ENCODE results near the gene NAA15. TPM values are rescaled to one million over a fixed set of nuclear protein-coding genes. Genes with fewer than 3 reads are reported as not detected.

The NAA15 gene
- total and polyA plus RNA-seq, 4 donors = 6.7 to 18.2 (median 11.1) TPM

- TF ChIP-seq REST (IDR thresholded peaks at IDR 0.05) = no peak
These were observed 22.8 kb upstream of the NAA15 start (continued) for GRCh38 chr4:139278485-139278884.

GRCh38 chr4:139278912-139279759, 22.2 kb upstream of the NAA15 start:
- TF ChIP-seq RXRA (IDR thresholded peaks at IDR 0.05) (no peak), JUND (IDR thresholded peaks at IDR 0.05) (no peak), TAF1 (conservative IDR thresholded peaks at IDR 0.05) (no peak), CTCF (IDR thresholded peaks at IDR 0.05; ENCODE audit: low read depth, low read length, missing input control) (no peak), HNF4G (IDR thresholded peaks at IDR 0.05) (no peak)
- no peak overlapping the region for H3K27ac ChIP-seq (ENCODE audit: low read depth in 1 of 2, low read length in 2 of 2)
- H3K9me3 ChIP-seq (ENCODE audit: control insufficient read depth in 4 of 4, low read length in 3 of 4) = no peaks in the 10 kb centered on the region
- no peak for DNase-seq (ENCODE audit: low spot score)
- no peak overlapping the region for H3K9ac ChIP-seq (ENCODE audit: low read depth in 1 of 2, low read length in 2 of 2)
- no peaks in the 10 kb centered on the region for H3K36me3 ChIP-seq (ENCODE audit: control insufficient read depth in 4 of 4, insufficient read depth in 3 of 4, low read depth in 1 of 4, low read length in 3 of 4)
- peaks cover 0 to 5% (median 0%) of the 10 kb centered on the region in 4 donors for H3K27me3 ChIP-seq (ENCODE audit: control insufficient read depth in 4 of 4, insufficient read depth in 4 of 4, low read length in 3 of 4)
- peaks cover 5 to 16% (median 11%) of the 10 kb centered on the region in 4 donors for H3K4me1 ChIP-seq (ENCODE audit: control insufficient read depth in 4 of 4, insufficient read depth in 4 of 4, low read length in 3 of 4)
- peak overlapping the region in 2 of 3 donors; percentile 23 to 45 for H3K4me3 ChIP-seq (ENCODE audit: low read depth in 1 of 3, low read length in 3 of 3)
- WGBS = 17% methylated on average over 40 of the region's 40 CpGs

GRCh38 chr4:139279760-139280620, 21.3 kb upstream of the NAA15 start, which contains the start of gene MGARP:
TSS of gene MGARP (minus strand) at chr4:139280225. CDS start at chr4:139280158, 67 bp downstream.
- Histone ChIP-seq H3K9ac (ENCODE audit: low read depth in 1 of 2, low read length in 2 of 2) (no peak within 1 kb of the TSS), H3K27me3 (ENCODE audit: control insufficient read depth in 4 of 4, insufficient read depth in 4 of 4, low read length in 3 of 4) (peaks cover 0 to 5% (median 0%) of the 10 kb centered on the region in 4 donors), H3K27ac (ENCODE audit: low read depth in 1 of 2, low read length in 2 of 2) (no peak within 1 kb of the TSS), H3K4me3 (ENCODE audit: low read depth in 1 of 3, low read length in 3 of 3) (peak within 1 kb of the TSS; percentile 10 to 45 (median 23)), H3K36me3 (ENCODE audit: control insufficient read depth in 4 of 4, insufficient read depth in 3 of 4, low read depth in 1 of 4, low read length in 3 of 4) (no peaks in the 10 kb centered on the region), H3K4me1 (ENCODE audit: control insufficient read depth in 4 of 4, insufficient read depth in 4 of 4, low read length in 3 of 4) (peaks cover 5 to 16% (median 11%) of the 10 kb centered on the region in 4 donors), H3K9me3 (ENCODE audit: control insufficient read depth in 4 of 4, low read length in 3 of 4) (no peaks in the 10 kb centered on the region)
- DNase-seq (ENCODE audit: low spot score) = no peak
- 9% methylated on average over 51 of the region's 51 CpGs for WGBS
- TF ChIP-seq RAD21 (IDR thresholded peaks at IDR 0.05) (no peak), CTCF (IDR thresholded peaks at IDR 0.05; ENCODE audit: low read depth, low read length, missing input control) (no peak), SP1 (IDR thresholded peaks at IDR 0.05) (no peak), TAF1 (conservative IDR thresholded peaks at IDR 0.05) (no peak), JUND (IDR thresholded peaks at IDR 0.05) (no peak), NR2F2 (IDR thresholded peaks at IDR 0.05) (no peak), MAX (IDR thresholded peaks at IDR 0.05) (no peak), YY1 (IDR thresholded peaks at IDR 0.05) (no peak), ZBTB33 (IDR thresholded peaks at IDR 0.05) (no peak), ATF3 (IDR thresholded peaks at IDR 0.05) (no peak), FOXA2 (IDR thresholded peaks at IDR 0.05) (no peak)
